PC-3 (cell line): ENCODE measurements around the gene MRLN.

ENCODE experiments used
- CTCF ChIP-seq: fragments of 300-600 bp; sonication (generic); conservative IDR thresholded peaks from 2 replicates; pipeline ENCODE4 v1.5.1; 2017; ENCODE audit warnings: antibody characterized with exemption, low read depth, mild to moderate bottlenecking, low read length
- EZH2phosphoT487 ChIP-seq: fragments of 300-600 bp; sonication (generic); IDR thresholded peaks from 2 replicates; pipeline ENCODE4 v1.6.1; 2018; ENCODE audit warnings: mild to moderate bottlenecking, antibody characterized with exemption, low read length, borderline replicate concordance

GRCh38 chr10:59687657-59688056, 65.6 kb downstream of the MRLN start:
- TF ChIP-seq CTCF (no peak), EZH2phosphoT487 (no peak)
